Limb (tissue), 2 donors: ENCODE results near the gene NBAS.
"Not testable (repeated sequence)": the region's sequence is repeated elsewhere in the genome, so short reads cannot be mapped to it uniquely, and the experiment has no call there.

Source experiments
- DNase-seq, 2 donors: peaks; one replicate each; pipeline ENCODE4 v3.0.0-alpha.2; 2016; ENCODE audit errors: extremely low spot score in 2 of 2

The NBAS gene

DNA sequence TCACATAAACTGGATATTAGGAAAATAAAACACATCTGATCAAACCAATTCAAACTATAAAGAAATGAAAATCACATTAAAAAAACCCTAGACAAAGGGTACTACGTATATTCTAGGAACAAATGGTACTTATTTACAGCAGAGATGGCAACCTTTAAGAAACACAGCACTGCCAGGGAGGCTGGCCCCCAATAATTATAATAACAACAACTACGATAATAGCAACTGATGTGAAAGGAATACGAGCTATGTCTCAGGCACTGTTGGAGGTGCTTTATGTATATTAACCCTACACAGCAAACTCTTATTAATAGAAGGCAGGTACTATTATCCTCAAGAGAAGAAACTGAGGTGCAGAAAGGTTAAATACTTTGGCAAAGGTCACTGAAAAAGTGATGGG lies 193.9 kb downstream of the NBAS start:
- no peak for DNase-seq

DNA sequence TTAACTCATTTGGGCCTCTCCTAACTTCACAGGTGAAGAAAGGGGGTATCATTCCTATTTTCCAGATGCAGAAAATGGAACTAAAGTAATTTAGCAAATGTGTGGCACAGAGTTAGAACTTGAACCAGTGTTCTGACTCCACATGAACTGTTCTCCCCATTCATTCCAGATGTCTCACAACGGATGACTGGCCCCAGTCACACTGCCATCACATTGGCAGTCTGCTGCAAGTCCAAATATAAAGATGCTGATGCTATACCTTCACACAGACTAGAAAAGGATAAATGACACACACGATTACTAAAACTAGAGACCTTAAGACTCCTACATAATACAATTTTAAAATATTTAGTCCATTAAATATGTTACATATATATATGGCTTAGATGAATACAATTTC lies 195.7 kb downstream of the NBAS start:
- DNase-seq = no peak

DNA sequence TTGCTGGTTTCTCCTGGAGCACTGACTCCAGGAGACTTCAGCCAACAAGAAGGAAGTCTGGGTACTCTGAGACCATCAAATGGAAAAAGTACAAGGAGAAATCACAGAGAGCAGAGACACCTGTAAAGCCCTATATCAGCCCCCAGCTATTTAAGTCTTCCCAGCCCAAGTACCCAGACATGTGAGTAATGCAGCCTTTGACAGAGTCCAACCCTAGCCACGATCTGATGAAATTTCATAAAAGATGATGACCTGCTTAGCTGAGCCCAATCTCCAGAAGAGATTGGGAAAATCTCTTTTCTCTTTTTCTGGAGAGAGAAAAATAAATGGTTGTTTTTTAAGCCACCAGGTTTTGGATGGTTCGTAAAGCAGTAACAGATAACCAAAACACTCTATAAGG lies 196.6 kb downstream of the NBAS start:
- no peak for DNase-seq

DNA sequence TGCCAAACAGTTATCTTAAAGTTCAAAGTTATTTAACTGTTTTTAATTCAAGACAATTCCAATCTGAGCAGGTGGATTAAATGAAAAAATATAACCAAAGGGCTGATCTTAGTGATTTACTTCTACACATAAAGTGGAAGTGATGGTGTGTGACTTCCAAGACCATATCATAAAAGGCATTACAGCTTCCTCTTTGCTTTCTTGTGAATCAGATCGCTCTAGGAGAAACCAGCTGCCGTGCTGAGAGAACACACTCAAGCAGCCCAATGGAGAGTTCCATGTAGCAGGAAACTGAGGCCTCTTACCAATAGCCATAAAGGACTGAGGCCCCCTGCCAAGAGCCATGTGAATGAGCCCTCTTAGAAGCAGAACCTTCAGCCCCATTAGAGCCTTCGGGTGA lies 197.4 kb downstream of the NBAS start:
- no peak for DNase-seq

DNA sequence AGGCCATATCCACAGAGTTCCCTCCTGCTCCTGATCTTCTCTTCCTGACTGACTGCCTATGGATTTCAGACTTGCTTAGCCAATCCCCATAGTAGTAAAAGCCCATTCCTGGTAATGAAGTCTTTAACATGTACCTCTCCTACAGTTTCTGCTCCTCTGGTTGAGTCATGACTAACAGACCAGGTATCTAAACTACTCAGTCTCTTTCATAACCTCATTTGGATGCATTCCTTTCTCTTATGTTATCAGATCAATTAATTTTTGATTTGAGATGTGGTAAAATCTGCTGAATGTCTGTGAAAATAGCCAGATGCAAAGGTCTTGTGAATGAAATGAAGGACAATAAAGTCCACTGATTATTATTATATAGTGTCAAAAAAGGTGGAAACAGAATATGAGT lies 198.0 kb downstream of the NBAS start:
- DNase-seq = no peak

DNA sequence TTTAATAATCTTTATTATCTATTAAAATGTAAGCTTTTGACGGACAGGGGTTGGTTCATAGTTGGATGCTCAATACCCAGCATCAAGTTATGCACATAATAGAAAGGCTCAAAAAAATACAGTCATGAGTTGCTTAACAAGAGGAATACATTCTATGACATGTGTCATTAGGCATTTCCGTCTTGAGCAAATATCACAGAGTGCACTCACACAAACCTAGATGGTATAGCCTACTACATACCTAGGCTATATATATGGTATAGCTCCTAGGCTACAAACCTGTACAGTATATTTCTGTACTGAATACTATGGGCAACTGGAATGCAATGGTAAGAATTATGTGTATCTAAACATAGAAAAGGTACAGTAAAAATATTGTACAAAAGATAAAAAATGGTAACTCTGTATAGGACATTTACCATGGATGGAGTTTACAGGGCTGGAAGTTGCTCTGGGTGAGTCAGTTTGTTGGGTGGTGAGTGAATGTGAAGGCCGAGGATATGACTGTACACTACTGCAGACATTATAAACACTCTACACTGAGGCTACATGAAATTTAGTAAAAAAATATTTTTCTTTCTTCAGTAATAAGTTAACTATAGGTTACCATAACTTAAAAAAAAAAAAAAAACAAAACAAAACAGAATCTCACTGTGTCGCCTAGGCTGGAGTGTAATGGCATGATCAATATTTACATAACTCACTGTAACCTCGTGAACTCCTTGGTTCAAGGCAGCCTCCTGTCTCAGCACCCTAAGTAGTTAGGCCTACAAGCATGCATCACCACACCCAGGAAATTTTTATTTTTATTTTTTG lies 201.2 kb downstream of the NBAS start:
- no peak for DNase-seq

DNA sequence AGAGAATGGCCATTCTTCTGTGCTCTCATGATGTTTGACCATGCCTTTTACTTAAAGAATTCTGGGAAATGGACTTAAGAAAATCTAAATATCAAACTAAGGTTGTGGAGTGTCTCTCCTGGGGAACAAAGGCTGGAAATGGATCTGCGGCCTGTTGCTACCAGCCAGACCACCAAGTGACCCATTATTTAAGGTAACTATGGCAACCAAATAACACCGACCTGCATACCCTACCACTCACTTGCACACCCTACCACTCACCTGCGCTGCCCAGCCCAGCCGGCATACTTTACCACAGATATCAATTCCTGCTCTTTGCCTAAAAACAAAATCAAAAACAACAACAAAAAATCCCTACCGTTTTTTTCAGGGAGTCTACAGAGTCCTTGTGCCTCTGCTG lies 203.2 kb downstream of the NBAS start:
- no peak for DNase-seq

DNA sequence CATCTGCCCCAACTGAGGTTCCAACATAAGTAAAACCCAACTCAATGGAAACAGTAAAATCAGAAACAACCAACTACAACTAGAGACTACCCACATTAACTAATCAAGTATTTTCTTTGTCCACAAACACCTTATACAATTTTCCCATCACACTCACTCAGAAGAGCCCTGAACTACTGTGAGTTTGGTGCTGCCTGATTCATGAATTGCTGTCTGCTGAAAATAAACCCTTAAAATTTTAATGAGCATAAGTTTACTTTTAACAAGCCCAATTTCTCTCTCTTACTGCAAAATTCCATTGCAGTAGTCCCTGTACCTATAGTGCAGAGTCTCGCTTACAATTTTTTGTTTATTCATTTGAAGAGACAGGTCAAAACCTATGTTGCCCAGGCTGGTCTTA lies 203.9 kb downstream of the NBAS start:
- DNase-seq = no peak

GRCh38 chr2:15355386-15355785 lies 205.7 kb downstream of the NBAS start:
- DNase-seq = no peak

DNA sequence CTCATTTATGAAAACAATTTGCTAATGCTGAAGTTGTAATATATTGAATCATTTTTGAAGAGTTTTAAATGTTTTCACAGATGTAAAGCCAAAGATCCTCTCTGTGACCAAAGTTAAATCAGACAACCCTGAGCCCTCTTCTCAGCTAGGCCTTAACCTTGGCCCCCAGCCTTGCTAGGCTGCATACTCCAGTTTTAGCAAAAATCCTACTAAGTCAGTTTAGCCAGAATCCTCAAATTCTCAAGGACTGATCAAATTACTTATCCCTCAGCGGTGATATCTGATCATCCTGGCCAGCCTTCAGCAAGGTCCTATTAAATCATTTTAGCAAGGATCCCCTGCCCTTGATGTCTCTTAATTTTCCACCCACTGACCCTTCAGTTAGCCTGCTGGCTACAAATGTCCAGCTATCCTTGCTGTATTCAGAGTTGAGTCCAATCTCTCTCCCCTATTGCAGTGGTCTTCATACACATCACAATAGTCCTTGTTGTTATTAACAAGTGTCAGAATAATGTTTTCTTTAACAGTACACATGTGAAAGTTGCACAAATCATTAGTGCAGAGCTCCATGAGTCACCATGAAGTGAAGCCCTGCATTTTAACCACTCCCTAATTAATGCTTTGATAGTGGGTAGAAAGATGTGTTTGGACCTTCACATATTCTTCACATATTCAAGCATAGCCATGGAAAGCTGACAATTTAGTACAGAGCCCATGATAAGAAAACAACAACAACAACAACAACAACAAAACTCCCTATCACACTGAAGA lies 206.4 kb downstream of the NBAS start:
- DNase-seq = no peak

GRCh38 chr2:15352363-15352762 lies 208.8 kb downstream of the NBAS start:
- DNase-seq = no peak

DNA sequence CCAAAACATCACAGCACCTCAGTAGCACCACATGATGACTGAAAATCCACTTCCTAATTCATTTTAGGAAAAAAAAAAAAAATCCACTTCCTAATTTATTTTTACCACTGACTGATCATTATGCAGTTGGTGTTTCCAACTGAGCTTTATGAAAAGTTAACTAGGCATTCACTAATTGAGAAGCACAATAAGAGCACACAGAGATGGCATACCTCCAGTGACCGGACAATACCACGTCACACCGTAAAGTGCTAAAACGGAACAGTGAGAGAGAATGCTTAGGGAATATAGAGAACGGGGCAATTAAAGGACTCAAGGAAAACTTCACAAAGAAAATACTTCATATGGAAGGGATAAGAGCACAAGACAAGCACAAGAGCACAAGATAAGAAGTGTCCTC lies 212.5 kb downstream of the NBAS start:
- no peak for DNase-seq

DNA sequence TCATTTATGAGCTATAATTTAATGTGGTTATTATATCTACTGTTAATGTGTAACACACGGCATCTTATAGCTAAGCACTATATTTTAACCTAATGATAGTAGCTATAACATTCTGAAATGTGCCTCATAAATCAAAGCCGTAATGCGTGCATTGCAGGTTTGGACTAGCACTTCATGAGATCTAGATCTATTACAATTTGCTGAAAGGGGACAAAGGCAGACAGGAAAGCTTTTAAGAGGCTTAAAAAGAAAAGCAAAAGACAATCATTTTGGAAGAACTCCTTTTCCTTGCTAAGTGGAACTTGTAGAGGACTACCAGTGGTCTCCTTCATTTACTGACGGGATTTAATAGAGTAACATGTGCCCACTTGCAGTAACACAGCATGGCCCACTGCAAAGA lies 213.1 kb downstream of the NBAS start:
- DNase-seq = no peak

DNA sequence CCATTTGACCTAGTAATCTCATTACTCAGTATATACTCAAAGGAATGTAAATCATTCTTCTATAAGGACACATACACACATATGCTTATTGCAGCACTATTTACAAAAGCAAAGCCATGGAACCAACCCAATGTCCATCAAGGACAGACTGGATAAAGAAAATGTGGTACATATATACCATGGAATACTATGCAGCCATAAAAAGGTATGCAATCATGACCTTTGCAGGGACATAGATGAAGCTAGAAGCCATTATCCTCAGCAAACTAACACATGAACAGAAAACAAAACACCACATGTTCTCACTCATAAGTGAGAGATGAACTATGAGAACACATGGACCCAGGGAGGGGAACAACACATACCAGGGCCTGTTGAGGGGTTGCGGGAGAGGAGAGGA lies 214.5 kb downstream of the NBAS start:
- DNase-seq = no peak

DNA sequence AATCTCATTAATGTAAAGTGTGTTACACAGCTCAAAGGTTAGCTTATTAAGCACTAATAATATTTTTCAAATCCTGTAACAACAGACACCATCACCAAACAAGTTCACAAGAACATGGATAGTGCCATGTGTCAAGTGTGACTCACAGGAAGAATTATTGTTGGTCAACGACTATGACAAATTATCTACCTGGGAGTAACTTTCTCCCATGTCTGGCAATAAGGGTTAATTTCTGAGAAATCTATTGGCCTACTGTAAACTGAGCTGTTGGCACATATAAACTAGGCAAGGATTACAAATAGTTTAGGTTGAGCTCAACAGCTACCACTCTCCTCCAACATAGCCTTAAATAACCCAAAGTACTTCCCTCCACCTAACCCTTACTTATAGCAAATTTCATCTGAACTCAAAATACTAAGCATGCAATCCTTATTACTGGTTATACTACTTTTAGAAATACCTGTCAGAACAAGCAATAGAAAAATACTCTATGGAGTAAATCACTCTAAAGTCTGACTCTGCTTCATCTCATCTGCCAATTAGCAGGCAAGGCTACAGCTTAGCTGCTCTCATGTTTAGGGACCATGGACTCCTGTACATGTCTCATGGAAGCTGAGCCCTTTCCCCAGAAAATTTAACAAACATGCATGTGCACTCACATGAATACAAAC lies 223.0 kb downstream of the NBAS start:
- no peak for DNase-seq

DNA sequence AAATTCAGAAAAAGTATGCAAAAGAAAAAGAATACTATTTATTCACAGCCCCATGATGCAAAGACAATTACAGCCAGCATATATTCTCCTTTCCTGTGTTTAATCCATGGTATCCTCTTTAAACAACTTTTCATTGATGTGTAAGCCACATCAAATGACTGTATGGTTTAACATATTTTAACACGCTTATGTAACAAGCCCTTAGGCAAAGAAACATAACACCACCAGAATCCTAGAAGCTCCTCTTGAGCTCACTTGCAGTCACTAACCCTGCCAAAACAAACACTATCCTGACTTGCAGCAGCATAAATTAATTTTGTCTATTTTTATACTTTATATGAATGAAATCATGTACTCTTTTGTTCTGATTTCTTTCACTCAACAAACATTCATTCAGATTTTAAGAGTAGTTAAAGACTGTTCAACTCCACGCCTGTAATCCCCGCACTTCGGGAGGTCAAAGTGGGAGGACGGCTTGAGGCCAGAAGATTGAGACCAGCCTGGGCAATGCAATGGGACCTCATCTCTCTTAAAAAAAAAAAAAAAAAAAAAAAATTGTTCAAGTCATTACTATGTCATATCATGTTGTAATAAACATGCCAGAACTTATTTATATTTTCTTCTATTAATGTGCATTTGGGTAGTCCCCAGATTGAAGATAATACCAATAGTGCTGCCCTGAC lies 226.3 kb downstream of the NBAS start:
- no peak for DNase-seq

- no peak for DNase-seq
Observed at GRCh38 chr2:15331787-15332186, 229.3 kb downstream of the NBAS start.

DNA sequence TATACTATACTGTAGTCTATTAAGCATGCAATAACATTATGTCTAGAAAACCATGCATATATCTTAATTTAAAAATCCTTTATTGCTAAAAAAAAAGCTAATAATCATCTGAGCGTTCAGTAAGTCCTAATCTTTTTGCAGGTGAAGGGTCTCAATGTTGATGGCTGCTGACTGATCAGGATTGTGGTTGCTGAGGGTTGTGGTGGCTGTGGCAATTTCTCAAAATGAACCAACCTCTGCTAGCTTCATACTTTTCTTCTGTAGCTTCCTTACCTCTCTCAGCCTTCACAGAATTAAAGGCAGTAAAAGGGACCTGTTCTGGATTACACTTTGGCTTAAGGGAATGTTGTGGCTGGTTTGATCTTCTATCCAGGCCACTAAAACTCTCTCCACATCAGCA lies 235.8 kb downstream of the NBAS start:
- DNase-seq = no peak

DNA sequence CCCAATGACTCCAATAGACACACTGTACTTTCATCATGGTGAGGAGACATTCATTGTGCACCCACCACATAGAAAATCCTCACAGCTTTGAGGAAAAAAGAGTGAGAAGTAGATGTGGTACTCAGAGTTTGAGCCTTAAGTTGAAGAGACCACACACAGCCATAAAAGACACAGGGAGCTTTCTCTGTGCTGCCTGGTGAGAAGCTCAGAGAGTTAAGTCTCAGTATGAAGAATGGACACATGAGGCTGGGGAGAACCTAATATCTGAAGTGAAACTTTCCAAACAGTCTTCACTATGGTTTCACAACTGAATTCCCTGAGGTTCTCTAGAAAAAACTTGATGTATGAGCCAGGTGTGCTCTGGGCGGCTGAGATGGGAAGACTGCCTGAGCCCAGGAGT lies 237.9 kb downstream of the NBAS start:
- DNase-seq = no peak

DNA sequence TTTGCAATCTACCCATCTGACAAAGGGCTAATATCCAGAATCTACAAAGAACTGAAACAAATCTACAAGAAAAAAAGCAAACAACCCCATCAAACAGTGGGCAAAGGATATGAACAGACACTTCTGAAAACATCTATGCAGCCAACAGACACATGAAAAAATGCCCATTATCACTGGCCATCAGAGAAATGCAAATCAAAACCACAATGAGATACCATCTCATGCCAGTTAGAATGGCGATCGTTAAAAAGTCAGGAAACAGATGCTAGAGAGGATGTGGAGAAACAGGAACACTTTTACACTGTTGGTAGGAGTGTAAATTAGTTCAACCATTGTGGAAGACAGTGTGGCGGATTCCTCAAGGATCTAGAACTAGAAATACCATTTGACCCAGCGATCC lies 239.7 kb downstream of the NBAS start:
- not testable (repeated sequence) for DNase-seq

GRCh38 chr2:15316370-15316814 lies 244.7 kb downstream of the NBAS start:
- DNase-seq = no peak

- DNase-seq = no peak
Observed at GRCh38 chr2:15315411-15315810, 245.7 kb downstream of the NBAS start.
